GM12874 (cell line): ENCODE data around the gene FBXO4.

ENCODE experiments used
- TF ChIP-seq, protein P1 (sequence below): IDR thresholded peaks from 2 replicates; pipeline ENCODE4 v1.5.1; 2011; ENCODE audit warnings: low read depth, mild to moderate bottlenecking, control low read depth, low read length, moderate library complexity; ENCODE audit not compliant: insufficient read depth

FBXO4 gene

DNA sequence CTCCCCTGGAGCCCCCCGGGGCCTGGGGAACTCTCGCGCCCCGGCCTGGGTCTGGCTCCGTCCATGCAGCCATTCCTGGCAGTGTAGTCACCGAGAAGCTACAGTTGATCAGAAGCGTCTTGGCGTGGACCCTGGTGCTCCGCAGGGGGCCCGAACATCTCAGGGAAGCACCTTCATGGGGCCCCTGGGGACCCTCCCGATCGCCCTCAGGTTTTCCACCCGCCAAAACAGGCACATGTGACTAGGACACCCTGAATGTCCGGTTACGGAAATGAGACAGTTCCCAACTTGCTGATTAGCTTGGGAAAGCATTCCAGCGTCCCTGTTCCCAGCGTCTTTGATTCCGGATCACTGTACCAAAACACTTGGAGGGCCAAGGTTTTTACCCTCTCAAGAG, 472 bp downstream of the FBXO4 start:
- TF ChIP-seq, protein P1, sequence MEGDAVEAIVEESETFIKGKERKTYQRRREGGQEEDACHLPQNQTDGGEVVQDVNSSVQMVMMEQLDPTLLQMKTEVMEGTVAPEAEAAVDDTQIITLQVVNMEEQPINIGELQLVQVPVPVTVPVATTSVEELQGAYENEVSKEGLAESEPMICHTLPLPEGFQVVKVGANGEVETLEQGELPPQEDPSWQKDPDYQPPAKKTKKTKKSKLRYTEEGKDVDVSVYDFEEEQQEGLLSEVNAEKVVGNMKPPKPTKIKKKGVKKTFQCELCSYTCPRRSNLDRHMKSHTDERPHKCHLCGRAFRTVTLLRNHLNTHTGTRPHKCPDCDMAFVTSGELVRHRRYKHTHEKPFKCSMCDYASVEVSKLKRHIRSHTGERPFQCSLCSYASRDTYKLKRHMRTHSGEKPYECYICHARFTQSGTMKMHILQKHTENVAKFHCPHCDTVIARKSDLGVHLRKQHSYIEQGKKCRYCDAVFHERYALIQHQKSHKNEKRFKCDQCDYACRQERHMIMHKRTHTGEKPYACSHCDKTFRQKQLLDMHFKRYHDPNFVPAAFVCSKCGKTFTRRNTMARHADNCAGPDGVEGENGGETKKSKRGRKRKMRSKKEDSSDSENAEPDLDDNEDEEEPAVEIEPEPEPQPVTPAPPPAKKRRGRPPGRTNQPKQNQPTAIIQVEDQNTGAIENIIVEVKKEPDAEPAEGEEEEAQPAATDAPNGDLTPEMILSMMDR, result no peak

DNA sequence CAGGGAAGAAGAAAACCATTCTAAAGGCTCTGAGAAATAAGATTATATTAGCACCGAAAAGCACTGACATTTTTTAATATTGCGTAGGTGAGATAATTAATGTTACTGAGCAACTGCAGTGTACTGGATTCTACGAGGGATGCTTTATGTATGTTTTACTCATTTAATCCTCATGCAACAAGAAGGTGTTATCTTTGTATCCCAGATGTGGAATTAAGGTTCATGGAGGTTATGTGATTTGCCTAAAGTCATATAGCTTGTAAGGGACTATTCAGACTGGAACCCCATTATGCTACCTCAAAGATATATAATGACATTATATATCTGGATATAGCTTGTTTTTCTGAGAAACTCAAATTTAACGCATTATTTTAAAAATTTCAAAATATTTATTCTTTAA, 2.5 kb downstream of the FBXO4 start:
- TF ChIP-seq, protein P1, result no peak

DNA sequence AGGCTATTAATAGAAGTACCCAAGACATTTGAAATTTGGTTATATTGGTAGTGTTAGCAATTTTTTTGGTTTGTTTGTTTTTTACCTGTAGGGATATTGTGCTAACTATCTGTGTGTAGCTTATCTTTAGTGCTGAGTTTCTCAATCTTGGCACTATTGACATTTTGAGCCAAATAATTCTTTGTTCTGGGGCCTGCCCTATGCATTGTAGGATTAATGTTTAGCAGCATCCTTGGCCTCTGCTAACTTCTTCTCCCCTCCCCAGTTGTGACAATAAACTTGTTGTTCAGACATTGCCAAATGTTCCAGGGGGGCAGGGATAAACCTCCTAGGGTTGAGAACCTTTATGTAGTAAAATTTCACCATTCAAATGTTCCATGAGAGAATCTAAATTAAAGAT, 4.0 kb downstream of the FBXO4 start:
- TF ChIP-seq, protein P1, result no peak

DNA sequence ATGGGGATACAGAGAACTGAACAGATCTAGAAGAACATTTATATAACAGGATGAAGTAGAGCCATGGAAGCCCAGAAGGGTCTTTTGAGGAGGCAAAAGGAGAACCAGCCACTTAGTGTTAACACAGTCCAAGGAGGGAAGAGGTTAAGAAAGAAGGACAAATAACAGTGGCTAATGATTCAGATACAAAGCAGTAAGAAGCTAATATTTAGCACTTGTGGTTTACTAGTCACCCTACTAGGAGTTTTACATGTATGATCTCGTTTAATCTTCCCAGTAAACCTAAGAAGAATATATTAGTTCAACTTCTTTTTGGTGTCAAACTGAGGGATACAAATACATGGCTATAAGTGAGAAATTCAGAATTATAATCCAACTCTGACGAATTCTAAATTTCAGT, 7.7 kb downstream of the FBXO4 start:
- TF ChIP-seq, protein P1, result no peak

DNA sequence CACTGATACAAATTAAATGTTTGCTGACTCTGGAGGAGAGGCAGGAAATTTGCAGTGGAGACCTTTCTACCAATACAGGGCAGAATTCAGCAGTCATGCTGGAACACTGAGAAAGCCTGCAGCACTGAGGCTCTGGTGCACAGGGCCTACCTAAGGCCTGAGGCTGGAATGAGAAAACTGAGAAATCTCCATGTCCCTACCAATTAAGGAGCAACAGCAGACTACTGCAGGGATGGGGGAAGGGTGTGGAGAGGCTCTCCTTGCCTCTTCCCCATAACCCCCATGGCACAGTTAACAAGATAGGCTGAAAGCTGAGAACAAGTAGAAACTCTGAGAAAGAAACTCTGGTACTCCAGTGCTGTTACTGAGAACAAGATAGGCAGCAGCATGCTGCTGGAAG, 10.5 kb downstream of the FBXO4 start:
- TF ChIP-seq, protein P1, result no peak

DNA sequence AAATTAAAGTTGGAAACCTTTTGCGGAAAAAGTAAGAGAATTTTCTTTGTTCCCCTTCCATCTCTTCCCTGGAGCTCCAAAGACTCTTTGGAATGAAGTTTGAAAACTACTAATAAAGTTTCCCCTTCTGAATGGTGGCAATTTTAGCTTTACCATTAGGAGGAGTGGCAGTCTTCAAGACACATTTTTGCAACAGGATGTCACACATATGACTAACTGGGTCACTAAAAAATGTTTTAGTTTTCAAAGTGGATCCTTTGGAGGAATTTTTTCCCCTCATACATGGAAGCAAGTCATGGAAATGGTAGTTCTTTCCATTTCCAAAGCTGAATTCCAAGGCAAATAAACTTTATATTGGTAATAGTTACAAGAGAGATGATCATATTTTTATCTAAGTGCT, 15.6 kb downstream of the FBXO4 start:
- TF ChIP-seq, protein P1, result no peak

DNA sequence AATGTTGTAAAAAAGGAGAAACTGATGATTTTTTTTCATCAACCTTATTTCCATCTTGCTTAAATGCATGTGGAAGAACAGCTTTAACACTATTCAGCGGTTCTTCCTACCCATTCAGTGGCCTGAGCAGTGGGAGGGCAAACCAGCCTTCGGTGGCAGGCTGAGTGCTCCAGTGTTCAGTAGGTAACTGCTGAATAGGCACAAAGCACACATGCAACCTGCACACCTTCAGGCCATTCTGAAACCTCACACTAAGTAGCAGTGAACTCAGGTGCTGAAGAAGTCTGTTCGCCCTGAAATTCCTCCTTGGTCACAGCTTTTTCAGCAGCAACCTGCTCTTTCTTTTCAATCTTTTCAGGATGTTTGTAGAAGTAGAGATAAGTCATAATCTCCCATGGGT, 26.1 kb downstream of the FBXO4 start:
- TF ChIP-seq, protein P1, result no peak

DNA sequence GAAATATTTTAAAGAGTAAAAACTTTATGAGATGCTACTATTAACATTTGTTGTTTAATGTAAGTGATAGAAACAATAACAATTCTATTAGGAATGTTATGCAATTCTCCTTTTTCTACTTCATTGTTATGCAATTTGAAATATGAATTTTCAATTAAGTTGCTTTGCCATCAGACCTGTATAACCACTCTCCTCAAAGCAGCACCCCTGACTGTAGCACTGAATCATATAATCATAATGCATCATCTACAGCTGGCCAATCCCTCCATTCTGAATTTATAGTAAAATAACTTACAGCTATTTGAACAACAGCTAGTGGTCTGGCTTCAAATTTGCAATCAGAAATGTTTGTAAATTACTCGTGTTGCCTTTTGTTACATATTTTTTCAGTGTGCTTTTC, 29.2 kb downstream of the FBXO4 start:
- TF ChIP-seq, protein P1, result no peak
